HG03025 (cell line): Measurements from ENCODE around the gene SLC6A1.

ENCODE experiments used
- ATAC-seq: cut with Tn5 transposase; IDR thresholded peaks from one replicate; pipeline ENCODE4 v1.9.1; 2021; ENCODE audit warnings: mild to moderate bottlenecking, moderate library complexity; ENCODE audit not compliant: unreplicated experiment, low FRiP score

SLC6A1 gene

DNA sequence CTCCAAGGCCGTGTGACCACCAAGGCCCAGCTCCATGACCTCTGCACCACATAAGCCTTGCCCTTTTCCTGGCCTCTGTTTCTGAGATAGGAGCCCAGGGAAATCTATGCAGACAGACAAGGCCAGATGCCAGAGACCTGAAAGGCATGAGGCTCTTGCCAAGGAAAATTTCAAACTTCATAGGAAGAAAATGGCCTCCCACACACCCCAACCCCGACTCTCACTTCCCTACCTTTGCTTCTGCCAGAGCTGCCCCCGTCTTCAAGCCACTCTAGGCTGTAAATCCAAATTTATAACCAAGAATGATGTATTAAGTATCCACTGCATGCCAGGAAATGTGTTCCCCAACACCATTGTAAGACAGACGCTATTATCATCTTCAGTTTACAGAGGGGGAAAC, 96.3 kb downstream of the SLC6A1 start:
- ATAC-seq: no peak
